Spleen (tissue), 7 donors: ENCODE data around the gene HLA-DMA.

ENCODE experiments used
- POLR2A ChIP-seq, 3 donors: fragments of 450-650 bp; IDR thresholded peaks; one replicate each; pipeline ENCODE4 v1.5.1; 2017; ENCODE audit warnings: antibody characterized with exemption in 3 of 3, mild to moderate bottlenecking in 1 of 3
- POLR2AphosphoS5 ChIP-seq, 3 donors: sonication (generic); formaldehyde crosslinking; IDR thresholded peaks; one replicate each; pipeline ENCODE4 v1.5.1; 2017; ENCODE audit warnings: antibody characterized with exemption in 3 of 3
- TF ChIP-seq, protein P1 (sequence below), 11 experiments: fragments of 200-600 bp in 7 of 11; fragments of 450-650 bp in 4 of 11; sonication (generic) in 4 of 11; IDR thresholded peaks in 8 of 11; conservative IDR thresholded peaks in 3 of 11; 1 replicate in 7 of 11; 2 replicates in 4 of 11; pipeline versions ENCODE4 v1.4.0 to v1.8.0; 2016 to 2021; ENCODE audit warnings: antibody characterized with exemption in 11 of 11, inconsistent platforms in 4 of 11, mild to moderate bottlenecking in 1 of 11
- donor health status: DM: no; HTN: no; CAD: no; lungs with moderate emphysema.
- donor health status: DM: no; HTN: no; CAD: no.
- donor health status: DM: no; HTN: no; CAD: no.

DNA sequence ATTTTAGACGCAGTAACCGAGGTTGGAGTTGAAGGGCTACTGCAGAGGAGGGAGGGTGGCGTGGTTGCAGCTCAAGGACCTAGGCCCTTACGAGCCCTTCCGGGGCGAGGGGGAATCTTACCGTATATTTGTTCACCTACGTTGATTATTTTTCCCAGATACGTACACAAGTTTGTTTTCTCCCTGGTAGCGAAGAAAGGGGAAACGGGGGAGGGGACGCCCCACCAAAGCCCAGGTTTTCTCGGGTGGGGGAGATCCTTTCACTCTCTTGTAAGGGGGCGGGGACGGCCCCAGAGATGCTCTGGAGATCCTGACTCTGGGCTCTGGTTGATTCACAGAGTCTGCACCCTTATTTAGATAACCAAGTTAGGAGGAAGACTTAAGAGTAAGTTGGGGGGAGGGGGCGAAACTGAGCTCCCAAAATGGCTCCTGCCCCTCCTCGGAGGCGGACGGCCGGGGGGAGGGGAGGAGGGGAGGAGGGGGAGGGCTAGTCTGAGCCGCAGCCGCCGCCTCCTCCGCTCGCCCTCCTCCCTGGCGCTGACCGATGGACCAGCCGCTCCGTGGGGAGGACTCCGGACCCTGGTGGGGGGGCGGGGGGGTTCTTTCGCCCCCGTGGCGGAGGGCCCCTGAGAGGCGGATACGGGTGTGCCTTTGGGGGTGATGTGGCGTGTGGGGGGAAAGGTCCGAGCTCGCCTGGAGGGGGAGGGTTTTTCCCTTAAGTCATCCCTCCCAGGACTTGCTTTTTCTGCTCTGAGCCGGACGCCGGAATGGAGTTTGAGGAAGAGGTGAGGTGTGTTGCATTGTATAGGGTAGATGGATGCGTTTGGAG is 17.7 kb upstream of the HLA-DMA start:
- TF ChIP-seq POLR2AphosphoS5 (IDR thresholded peaks at IDR 0.05): peak in 2 of 3 donors; percentile 54 to 71
- TF ChIP-seq, protein P1, sequence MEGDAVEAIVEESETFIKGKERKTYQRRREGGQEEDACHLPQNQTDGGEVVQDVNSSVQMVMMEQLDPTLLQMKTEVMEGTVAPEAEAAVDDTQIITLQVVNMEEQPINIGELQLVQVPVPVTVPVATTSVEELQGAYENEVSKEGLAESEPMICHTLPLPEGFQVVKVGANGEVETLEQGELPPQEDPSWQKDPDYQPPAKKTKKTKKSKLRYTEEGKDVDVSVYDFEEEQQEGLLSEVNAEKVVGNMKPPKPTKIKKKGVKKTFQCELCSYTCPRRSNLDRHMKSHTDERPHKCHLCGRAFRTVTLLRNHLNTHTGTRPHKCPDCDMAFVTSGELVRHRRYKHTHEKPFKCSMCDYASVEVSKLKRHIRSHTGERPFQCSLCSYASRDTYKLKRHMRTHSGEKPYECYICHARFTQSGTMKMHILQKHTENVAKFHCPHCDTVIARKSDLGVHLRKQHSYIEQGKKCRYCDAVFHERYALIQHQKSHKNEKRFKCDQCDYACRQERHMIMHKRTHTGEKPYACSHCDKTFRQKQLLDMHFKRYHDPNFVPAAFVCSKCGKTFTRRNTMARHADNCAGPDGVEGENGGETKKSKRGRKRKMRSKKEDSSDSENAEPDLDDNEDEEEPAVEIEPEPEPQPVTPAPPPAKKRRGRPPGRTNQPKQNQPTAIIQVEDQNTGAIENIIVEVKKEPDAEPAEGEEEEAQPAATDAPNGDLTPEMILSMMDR (IDR thresholded peaks at IDR 0.05 in 8 of 11, conservative IDR thresholded peaks at IDR 0.05 in 3 of 11): no peak
- TF ChIP-seq POLR2A (IDR thresholded peaks at IDR 0.05): no peak
